IgD-negative memory B cell (primary cell): ENCODE results near the gene ENTPD5. TPM values are rescaled to one million over a fixed set of nuclear protein-coding genes. Genes with fewer than 3 reads are reported as not detected.

Experiments used
- H3K27ac Mint-ChIP-seq, 3 donors: one replicate each; pipeline ENCODE4 v1.8.0; 2020 to 2022; ENCODE audit warnings: mild to moderate bottlenecking in 3 of 3, mixed read lengths in 3 of 3, moderate library complexity in 1 of 3
- H3K27me3 Mint-ChIP-seq: one replicate; pipeline ENCODE4 v1.8.0; 2021; ENCODE audit warnings: mixed read lengths
- H3K36me3 Mint-ChIP-seq: one replicate; pipeline ENCODE4 v1.8.0; 2020; ENCODE audit warnings: mild to moderate bottlenecking, mixed read lengths
- H3K4me1 Mint-ChIP-seq, 3 donors: one replicate each; pipeline ENCODE4 v1.8.0; 2020 to 2022; ENCODE audit warnings: mixed read lengths in 3 of 3, mild to moderate bottlenecking in 1 of 3
- H3K4me3 Mint-ChIP-seq, 4 donors: one replicate each; pipeline ENCODE4 v1.8.0; 2020 to 2022; ENCODE audit warnings: mild to moderate bottlenecking in 4 of 4, mixed read lengths in 4 of 4, moderate library complexity in 3 of 4
- H3K9me3 Mint-ChIP-seq, 3 donors: one replicate each; pipeline ENCODE4 v1.8.0; 2020 to 2021; ENCODE audit warnings: mixed read lengths in 3 of 3, mild to moderate bottlenecking in 1 of 3
- polyA plus RNA-seq: library from polyadenylated mRNA; unstranded; fragments of 300-500 nt; fragmentation: Illumina TruSeq; gene quantifications from one replicate; pipeline ENCODE4 v1.2.3, GENCODE V29; 2021

ENTPD5 gene
- polyA plus RNA-seq, result 2.9 TPM

GRCh38 chr14:74018586-74019407, at the start of gene ENTPD5, which contains the start of gene BBOF1:
Gene ENTPD5 (minus strand): TSS chr14:74019288. CDS start chr14:73988102, 31,186 bp downstream.
Gene BBOF1 (plus strand): TSS chr14:74019349. CDS start chr14:74019479, 130 bp downstream.
- no peaks in the 10 kb centered on the region for H3K36me3 Mint-ChIP-seq
- no peaks in the 10 kb centered on the region for H3K9me3 Mint-ChIP-seq
- H3K4me3 Mint-ChIP-seq, result peak within 1 kb of the TSS; percentile 94 to 96 (median 96)
- H3K4me1 Mint-ChIP-seq, result peaks cover 7 to 12% (median 7%) of the 10 kb centered on the region in 3 donors
- H3K27ac Mint-ChIP-seq, result peak within 1 kb of the TSS; percentile 82 to 96 (median 91)
- H3K27me3 Mint-ChIP-seq, result no peaks in the 10 kb centered on the region

- no peaks in the 10 kb centered on the region for H3K4me1 Mint-ChIP-seq
- no peak overlapping the region for H3K27ac Mint-ChIP-seq
- H3K4me3 Mint-ChIP-seq, result no peak overlapping the region
- H3K9me3 Mint-ChIP-seq, result no peaks in the 10 kb centered on the region
- H3K36me3 Mint-ChIP-seq, result peaks cover 13% of the 10 kb centered on the region
- H3K27me3 Mint-ChIP-seq, result no peaks in the 10 kb centered on the region
These were observed 46.9 kb upstream of the ENTPD5 start for GRCh38 chr14:74065746-74066575.

- H3K9me3 Mint-ChIP-seq, result no peaks in the 10 kb centered on the region
- H3K4me1 Mint-ChIP-seq, result no peaks in the 10 kb centered on the region
- H3K27me3 Mint-ChIP-seq, result no peaks in the 10 kb centered on the region
- peaks cover 13% of the 10 kb centered on the region for H3K36me3 Mint-ChIP-seq
- no peak overlapping the region for H3K27ac Mint-ChIP-seq
- no peak overlapping the region for H3K4me3 Mint-ChIP-seq
These were observed 45.8 kb upstream of the ENTPD5 start for GRCh38 chr14:74064883-74065282.

- H3K27ac Mint-ChIP-seq, result no peak overlapping the region
- peaks cover 13% of the 10 kb centered on the region for H3K36me3 Mint-ChIP-seq
- no peaks in the 10 kb centered on the region for H3K4me1 Mint-ChIP-seq
- H3K9me3 Mint-ChIP-seq, result no peaks in the 10 kb centered on the region
- H3K4me3 Mint-ChIP-seq, result no peak overlapping the region
- no peaks in the 10 kb centered on the region for H3K27me3 Mint-ChIP-seq
These were observed 45.3 kb upstream of the ENTPD5 start for GRCh38 chr14:74064426-74064825.

- Mint-ChIP-seq H3K27me3 (no peaks in the 10 kb centered on the region), H3K4me1 (no peaks in the 10 kb centered on the region), H3K4me3 (no peak overlapping the region), H3K27ac (no peak overlapping the region), H3K36me3 (peaks cover 7% of the 10 kb centered on the region), H3K9me3 (no peaks in the 10 kb centered on the region)
These were observed 43.7 kb upstream of the ENTPD5 start for GRCh38 chr14:74062809-74063150.

GRCh38 chr14:74049876-74050495, 30.9 kb upstream of the ENTPD5 start:
- H3K27me3 Mint-ChIP-seq, result no peaks in the 10 kb centered on the region
- peaks cover 4% of the 10 kb centered on the region for H3K36me3 Mint-ChIP-seq
- H3K4me1 Mint-ChIP-seq, result peaks cover 0 to 9% (median 6%) of the 10 kb centered on the region in 3 donors
- H3K27ac Mint-ChIP-seq, result no peak overlapping the region
- H3K4me3 Mint-ChIP-seq, result no peak overlapping the region
- H3K9me3 Mint-ChIP-seq, result no peaks in the 10 kb centered on the region

- Mint-ChIP-seq H3K27ac (no peak overlapping the region), H3K4me3 (no peak overlapping the region), H3K9me3 (no peaks in the 10 kb centered on the region), H3K27me3 (no peaks in the 10 kb centered on the region), H3K4me1 (peaks cover 0 to 9% (median 6%) of the 10 kb centered on the region in 3 donors), H3K36me3 (peaks cover 4% of the 10 kb centered on the region)
These were observed 29.2 kb upstream of the ENTPD5 start for GRCh38 chr14:74048281-74048680.

GRCh38 chr14:74045522-74045921, 26.4 kb upstream of the ENTPD5 start:
- Mint-ChIP-seq H3K27ac (no peak overlapping the region), H3K36me3 (peaks cover 4% of the 10 kb centered on the region), H3K4me3 (no peak overlapping the region), H3K4me1 (peaks cover 0 to 9% (median 6%) of the 10 kb centered on the region in 3 donors), H3K27me3 (no peaks in the 10 kb centered on the region), H3K9me3 (no peaks in the 10 kb centered on the region)

GRCh38 chr14:74042296-74042695, 23.2 kb upstream of the ENTPD5 start:
- Mint-ChIP-seq H3K4me1 (no peaks in the 10 kb centered on the region), H3K36me3 (peaks cover 4% of the 10 kb centered on the region), H3K27me3 (no peaks in the 10 kb centered on the region), H3K4me3 (no peak overlapping the region), H3K27ac (no peak overlapping the region), H3K9me3 (no peaks in the 10 kb centered on the region)

GRCh38 chr14:74038020-74038859, 19.2 kb upstream of the ENTPD5 start:
- H3K9me3 Mint-ChIP-seq, result no peaks in the 10 kb centered on the region
- peaks cover 0 to 1% (median 0%) of the 10 kb centered on the region in 3 donors for H3K4me1 Mint-ChIP-seq
- no peak overlapping the region for H3K4me3 Mint-ChIP-seq
- H3K27ac Mint-ChIP-seq, result no peak overlapping the region
- H3K36me3 Mint-ChIP-seq, result no peaks in the 10 kb centered on the region
- H3K27me3 Mint-ChIP-seq, result no peaks in the 10 kb centered on the region

- H3K4me3 Mint-ChIP-seq, result no peak overlapping the region
These were observed 16.5 kb upstream of the ENTPD5 start for GRCh38 chr14:74035556-74035955.

GRCh38 chr14:74034572-74034971, 15.5 kb upstream of the ENTPD5 start:
- no peaks in the 10 kb centered on the region for H3K36me3 Mint-ChIP-seq
- H3K27ac Mint-ChIP-seq, result no peak overlapping the region
- H3K4me3 Mint-ChIP-seq, result no peak overlapping the region

More at GRCh38 chr14:74035556-74035955, 16.5 kb upstream of the ENTPD5 start:
- Mint-ChIP-seq H3K36me3 (no peaks in the 10 kb centered on the region), H3K27ac (no peak overlapping the region), H3K27me3 (no peaks in the 10 kb centered on the region), H3K9me3 (no peaks in the 10 kb centered on the region), H3K4me1 (peaks cover 0 to 2% (median 1%) of the 10 kb centered on the region in 3 donors)

GRCh38 chr14:74029136-74029535, 10.0 kb upstream of the ENTPD5 start:
- Mint-ChIP-seq H3K4me3 (no peak overlapping the region), H3K4me1 (peaks cover 0 to 2% (median 0%) of the 10 kb centered on the region in 3 donors), H3K27me3 (no peaks in the 10 kb centered on the region), H3K36me3 (no peaks in the 10 kb centered on the region), H3K9me3 (no peaks in the 10 kb centered on the region), H3K27ac (no peak overlapping the region)

More at GRCh38 chr14:74034572-74034971, 15.5 kb upstream of the ENTPD5 start:
- H3K4me1 Mint-ChIP-seq, result peaks cover 0 to 2% (median 1%) of the 10 kb centered on the region in 3 donors
- H3K9me3 Mint-ChIP-seq, result no peaks in the 10 kb centered on the region
- no peaks in the 10 kb centered on the region for H3K27me3 Mint-ChIP-seq

- Mint-ChIP-seq H3K27me3 (no peaks in the 10 kb centered on the region), H3K4me1 (peaks cover 7 to 12% (median 7%) of the 10 kb centered on the region in 3 donors), H3K27ac (no peak overlapping the region), H3K9me3 (no peaks in the 10 kb centered on the region), H3K4me3 (no peak overlapping the region), H3K36me3 (no peaks in the 10 kb centered on the region)
These were observed 3.3 kb upstream of the ENTPD5 start for GRCh38 chr14:74022346-74022745.
